Right renal cortex interstitium (tissue), 3 donors: ENCODE data around the gene CEP131. TPM values are rescaled to one million over a fixed set of nuclear protein-coding genes. Genes with fewer than 3 reads are reported as not detected.

Source experiments
- DNase-seq, 3 donors: peaks; one replicate each; pipeline ENCODE4 v3.0.0-alpha.2; 2013; ENCODE audit warnings: low read depth in 3 of 3, low spot score in 2 of 3
- polyA plus RNA-seq, 3 donors: library from polyadenylated mRNA; unstranded; fragments of 120-200 nt; gene quantifications; one replicate each; pipeline ENCODE4 v1.2.1, GENCODE V29; 2013; ENCODE audit not compliant: insufficient read length in 3 of 3

Gene CEP131
- polyA plus RNA-seq, 3 donors, result 12.2 to 14.2 (median 12.2) TPM

DNA sequence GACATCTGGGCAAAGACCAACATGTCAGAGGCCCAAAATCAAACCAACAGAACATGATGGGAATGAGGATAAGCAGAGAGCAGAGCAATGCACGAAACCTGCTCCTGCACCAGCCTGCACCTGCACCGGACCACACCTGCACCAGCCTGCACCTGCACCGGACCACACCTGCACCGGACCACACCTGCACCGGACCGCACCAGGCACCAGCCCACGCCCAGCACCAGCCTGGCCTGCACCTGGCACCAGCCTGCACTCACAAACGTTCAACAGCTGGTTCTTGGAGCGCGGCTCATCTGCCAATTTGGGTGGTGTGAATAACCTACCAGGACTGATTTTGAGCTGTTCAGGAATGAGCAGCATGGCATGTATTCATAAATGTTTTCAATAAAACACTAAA, 18.2 kb downstream of the CEP131 start:
- DNase-seq, result no peak

DNA sequence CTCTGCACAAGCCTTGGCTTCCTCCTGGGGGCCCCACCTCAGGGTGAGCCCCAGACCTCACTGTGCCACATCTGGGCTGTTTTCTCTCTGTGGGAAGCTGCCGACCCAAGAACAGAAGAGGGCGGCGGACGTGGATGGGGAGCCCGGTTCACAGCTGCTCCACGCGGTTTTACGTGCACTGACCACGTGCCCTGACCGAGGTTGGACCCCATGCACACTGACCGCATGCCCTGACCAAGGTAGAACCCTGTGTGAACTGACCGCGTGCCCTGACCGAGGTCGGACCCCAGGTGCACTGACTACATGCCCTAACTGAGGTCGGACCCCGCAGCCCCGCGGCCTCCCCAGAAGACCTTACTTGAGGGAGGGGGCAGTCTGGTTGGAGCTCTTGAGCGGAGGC, 19.6 kb downstream of the CEP131 start:
- no peak for DNase-seq

DNA sequence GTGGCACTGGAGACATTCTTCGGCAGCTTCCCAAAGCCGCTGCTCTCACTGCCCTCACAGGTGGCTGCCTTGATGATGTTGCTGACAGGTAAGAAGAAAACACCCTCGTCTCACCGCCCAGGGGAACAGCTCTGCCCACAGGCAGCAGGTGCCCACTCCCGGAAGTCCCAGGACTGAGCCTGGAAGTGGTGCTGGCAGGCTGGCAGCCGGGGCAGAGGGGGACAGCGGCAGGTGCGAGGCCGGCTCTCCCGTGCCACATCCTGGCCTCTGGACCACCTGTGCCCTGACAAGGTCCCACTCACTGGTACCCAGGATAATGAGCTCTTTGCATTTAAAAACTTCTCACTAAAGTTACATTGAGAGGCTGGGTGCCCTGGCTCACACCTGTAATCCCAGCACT, 20.4 kb downstream of the CEP131 start:
- DNase-seq, result no peak

DNA sequence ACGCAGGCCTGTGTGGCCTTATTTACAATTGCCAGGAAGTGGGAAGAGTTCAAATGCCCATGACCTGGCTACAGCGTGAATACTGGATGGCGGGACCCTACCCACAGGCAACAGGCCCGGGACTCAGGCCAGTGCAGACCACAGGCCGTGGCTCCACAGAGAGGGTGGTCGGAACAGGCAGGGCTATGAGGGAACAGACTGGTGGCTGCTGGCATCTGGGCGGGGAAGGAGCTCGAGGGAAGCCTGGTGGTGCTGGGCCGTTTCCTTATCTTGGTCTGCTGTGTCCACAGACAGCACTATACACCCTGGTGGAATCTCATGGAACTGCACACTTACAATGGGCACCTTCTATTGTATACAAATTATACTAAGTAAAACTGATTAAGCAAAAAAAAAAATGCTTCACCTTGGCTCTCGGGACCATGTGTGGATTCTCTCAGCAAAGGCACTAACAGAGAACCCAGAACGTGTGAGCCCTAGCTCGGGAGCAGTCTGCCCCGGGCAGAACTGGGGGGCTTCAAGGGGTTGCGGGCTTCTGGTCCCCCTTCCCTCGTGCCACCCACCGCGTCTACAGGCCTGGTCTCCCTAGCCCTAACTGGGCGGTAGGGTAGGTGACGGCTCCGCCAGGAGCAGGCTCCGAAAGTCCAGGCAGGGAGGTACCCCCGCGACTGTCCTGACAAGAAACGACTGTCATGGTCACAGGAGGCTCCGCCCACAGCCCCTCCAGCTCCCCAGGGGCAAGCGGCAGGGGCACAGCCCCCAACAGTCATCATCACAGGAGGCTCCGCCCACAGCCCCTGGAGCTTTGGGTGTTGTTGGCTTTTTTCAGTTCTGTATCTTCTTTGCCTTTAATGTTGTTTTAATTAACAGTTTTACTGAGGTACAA, 21.8 kb downstream of the CEP131 start:
- DNase-seq, result no peak

DNA sequence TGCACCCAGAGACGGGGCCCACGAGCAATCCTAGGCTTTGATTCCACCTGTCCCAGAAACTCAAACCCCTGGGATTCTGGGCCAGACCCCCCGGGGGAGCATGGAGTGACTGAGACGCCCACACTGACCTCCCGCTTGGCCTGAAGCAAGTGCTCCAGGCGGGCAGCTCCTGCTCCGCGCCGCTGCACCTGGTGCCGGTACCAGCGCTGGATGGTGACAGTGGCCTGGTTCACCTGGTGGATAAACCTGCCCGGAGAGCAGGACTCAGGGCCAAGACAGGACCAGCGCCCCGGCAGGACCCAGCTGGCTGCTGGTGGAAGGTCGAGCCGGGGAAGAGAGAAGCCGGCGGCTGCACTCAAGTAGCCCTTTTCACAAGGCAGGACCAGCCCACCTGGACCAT, 22.6 kb downstream of the CEP131 start:
- no peak for DNase-seq

DNA sequence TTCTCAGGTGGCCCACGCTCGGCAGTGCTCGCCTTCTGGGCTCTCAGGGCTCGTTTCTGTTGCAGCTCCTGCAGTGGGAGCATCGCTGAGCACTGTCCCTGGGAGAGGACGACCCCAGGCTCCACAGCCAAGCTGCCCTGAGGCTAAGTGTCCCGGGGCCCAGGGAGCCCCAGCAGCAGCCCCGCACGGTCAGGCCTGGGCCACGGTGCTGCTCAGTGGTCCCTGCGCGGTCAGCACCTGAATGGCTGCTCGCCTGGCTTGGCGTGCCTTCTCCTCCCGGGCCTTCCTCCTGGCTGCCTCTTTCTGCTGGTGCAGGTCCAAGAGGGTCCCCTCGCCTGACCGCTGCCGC, 23.3 kb downstream of the CEP131 start:
- no peak for DNase-seq

DNA sequence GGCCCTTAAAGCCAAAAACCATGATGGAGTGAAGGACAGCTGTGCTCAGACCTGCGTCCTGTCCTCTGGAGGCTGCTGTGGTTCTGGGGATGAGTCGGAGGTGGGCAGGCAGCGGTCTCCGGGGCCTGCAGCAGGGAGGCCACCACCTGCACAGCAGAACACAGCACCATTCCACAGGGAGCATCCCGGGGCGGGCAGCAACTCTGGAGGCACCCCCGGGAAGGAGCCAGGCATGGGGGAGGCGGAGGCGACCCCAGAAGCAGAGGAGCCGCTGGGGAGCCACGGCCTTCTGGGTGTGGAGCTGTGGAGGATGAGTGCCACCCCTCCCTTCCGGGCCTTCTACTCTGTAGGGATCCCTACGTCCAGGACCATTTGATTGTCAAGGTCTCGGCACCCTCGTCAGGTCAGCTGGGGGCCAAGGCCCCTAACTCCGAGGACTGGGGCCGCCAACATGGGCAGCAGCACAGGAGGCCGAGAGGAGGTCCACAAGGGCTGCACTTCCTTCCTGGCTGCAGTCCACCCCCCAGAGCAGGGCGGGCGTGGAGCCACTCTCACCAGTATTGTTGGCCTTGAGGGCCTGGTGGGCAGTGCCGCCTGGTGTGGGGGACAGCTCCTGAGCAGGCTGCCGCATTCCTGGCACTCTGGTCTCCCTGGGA, 23.8 kb downstream of the CEP131 start:
- DNase-seq, result no peak

DNA sequence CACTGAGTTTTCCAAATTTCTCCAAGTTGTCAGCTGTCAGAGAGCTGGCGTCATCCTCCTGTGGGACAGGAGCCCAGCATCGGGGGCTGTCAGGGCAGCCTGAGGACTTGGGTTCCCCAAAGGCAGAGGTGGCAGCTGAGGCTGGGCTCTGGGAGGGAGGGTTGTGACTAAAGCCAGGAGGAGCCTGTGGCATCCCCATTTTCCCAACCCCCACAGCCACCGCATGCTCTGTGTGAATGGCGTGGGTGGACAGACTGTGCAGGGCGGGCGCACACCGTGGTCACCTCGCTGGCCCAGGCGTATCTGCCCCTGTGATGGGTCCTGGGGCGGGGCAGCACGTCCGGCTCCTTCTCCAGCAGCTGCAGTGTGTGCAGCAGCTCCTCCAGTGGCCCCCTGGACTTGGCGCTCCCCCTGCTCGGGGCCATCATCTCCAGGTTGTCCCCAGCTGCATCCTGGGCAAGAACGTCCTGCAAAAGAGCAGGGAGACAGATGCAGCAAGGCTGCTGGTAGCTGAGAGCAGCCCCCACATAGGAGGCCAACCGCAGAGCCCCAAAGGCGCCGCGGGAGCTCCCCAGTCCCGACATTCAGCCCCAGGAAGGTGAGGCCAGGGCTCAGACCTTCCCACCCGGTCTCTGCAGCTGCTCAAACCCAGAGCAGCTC, 24.8 kb downstream of the CEP131 start:
- no peak for DNase-seq

DNA sequence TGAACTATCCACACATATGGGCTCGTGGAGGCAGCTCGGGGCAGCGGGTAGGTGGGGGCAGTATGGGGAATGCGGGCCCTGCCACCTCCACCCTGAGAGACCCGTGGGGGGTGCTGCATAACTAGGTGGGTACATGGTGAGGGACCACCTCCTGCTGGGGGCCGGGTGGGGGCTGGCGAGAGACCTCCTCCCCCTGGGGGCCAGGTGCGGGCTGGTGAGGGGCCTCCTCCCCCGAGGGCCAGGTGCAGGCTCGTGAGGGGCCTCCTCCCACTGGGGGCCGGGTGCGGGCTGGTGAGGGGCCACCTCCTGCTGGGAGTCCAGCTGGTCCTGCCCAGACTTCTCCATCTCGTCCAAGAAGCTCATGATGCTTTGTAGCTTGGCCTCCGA, 25.4 kb downstream of the CEP131 start:
- no peak for DNase-seq

DNA sequence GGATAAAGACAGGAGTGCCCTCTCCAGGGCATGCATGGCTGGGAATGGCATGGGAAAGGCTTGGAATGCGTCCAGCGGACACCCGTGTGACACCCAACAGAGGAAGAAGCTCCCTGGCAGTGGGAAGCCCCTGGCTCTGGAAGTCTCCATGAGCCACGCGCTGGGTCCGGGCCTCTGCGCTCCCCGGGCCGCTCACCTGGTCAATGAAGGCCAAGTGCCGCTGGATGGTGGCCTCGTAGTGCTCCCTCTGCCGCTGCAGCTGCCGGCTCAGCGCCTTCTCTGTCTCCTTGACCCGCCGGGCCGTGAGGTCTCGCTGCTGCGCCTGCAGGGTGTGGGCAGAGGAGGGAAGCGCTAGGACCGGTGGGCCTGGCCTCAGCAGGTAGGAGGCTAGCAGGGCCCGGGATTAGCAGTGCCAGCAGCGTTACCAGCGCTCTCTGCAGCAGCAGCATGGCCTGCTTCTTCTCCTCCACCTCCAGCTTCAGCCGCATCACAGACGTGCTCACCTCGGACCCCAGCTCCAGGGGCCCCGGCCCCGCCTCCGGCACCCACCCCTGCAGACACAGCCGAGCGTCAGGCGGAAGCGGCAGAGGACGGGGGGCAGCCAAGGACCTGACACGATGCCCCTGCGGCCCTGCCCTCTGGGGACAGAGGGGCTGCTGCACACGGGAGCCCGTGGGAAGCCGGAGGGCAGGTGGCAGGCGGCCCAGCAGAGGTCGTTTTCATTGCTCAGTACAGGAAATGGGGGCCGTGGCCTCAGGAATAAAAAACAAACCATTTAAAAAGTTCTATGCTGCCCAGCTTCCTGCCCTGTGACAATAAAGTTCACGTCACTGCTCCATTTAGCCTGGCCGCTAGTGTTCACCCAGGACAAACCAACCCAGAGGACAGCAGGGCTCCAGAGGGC, 26.0 kb downstream of the CEP131 start:
- no peak for DNase-seq

DNA sequence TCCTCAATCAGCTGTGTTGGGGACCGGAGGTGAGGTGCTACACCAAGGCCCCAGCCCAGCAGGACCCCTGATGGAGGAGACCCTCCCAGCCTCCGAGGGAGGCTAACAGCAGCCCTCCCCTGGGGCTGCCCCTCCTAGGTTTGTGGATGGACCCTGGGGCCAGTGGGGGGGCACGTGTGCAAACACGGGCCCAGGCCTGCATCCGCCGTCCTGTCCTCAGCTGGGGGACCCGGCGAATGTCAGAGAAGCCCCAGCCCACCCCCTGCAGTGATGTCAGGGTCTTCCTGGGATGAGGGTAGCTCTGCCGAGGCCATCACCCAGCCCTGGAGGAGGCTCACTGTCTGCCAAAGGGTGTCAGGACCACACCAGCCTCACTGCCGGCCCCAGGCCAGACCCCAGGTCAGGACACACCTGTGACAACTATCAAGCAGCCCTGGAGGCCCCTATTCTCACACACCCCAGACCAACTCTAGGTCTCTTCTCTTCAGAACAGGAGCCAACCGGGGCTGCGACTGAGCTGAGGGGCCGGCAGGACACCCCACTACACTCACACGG, 26.7 kb downstream of the CEP131 start:
- no peak for DNase-seq

DNA sequence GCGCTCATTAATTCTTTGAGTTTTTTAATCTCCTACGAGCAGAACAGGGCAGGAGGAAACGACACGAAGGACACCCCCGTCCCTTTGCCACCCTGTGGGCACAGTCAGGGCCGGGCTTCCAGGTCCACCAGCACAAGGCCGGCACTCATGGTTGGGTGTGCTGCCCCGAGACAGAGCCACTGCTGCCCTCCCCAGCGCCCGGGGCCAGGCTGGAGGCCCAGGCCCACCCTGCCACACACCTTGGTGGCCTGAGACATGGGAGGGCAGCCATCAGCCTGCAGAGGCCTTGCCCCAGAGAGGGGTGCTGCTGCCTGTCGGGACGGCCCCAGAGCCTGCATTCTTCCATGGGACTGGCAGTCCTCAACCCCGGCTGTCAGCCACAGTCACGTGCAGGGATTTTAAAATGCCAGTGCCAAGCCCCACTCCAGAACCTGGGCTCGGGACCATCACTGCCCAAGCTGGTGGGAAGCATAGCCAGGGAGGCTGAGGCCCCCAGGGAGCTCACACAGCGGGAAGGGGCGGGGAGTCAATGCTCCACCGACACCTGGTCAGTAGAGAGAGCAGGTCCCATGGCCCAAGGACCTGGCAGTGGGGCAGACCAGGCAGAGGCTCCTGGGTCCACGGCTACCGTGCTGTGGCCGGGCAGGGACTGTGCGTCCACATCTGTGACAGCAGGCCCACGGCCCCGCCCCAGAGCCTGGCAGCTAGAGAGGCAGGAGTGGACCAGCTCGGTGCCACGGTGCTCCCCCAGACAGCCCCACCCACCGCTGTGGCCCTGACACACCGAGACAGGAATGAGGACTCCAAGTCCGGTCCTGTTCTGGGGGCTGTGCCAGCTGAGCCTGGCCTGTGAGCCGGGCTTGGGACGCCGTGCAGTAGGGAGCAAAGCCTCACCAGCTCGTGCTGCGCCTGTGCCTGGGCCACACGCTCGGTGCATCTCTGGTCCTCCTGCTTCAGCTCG, 27.5 kb downstream of the CEP131 start:
- no peak for DNase-seq

DNA sequence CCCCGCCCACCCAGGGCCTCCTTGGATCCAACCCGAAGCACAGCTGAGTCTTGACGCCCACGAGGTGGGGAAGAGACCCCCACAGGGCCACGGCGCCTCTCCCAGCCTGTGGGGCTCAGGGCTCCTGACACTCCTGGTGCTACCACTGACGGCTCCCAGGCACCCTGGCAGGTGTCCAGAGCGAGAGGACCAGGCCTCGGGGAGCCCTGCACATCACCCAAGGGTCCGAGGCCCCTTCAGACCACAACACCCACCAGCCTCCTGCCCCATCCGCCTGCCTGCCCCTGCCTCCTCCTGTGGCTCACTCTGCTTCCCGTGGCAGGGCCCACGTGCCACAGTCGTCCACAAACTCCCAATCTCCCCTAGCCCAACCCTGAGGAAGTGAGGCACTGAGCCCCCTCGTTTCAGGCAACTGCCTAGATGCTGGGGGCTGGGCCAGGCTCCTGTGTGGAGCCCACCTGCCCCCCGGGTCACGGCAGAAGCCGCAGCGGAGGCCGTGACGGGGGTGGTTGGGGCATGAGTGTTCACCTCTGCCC, 28.5 kb downstream of the CEP131 start:
- DNase-seq, result no peak

DNA sequence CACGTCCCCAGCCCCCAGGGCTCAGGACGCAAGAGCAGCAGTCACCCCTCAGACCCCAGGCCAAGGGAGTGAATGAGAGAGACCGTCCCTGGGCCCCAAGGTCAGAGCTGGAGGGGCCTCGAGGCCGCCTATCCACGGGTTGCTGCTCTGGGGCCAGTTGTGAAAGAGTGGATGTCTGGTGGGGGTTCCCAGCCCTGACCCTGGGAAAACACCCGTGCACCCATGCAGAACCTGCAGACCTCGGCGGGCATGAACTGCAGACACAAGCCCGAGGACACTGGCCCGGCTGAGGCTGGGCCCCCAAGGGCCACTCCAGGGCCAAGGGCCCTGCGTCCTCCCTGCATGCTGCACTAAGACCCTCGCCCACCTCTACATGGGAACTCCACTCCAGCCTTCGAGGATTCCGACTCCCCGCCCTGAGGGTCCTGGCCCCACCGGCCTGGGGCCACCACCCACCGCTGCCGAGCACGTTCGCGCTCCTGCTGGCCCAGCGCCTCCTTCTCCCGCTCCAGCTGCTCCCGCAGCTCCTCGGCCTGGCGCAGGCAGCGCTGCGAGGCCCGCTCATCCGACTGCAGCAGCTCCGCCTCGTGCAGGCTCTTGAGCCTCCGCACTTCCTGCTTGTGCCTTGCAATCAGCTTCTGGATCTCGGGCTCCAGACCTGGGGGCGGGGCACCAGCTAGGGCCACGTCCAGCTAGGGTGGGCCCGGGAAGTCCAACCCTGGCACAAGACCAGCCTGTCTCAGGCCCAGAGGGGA, 29.1 kb downstream of the CEP131 start:
- no peak for DNase-seq

DNA sequence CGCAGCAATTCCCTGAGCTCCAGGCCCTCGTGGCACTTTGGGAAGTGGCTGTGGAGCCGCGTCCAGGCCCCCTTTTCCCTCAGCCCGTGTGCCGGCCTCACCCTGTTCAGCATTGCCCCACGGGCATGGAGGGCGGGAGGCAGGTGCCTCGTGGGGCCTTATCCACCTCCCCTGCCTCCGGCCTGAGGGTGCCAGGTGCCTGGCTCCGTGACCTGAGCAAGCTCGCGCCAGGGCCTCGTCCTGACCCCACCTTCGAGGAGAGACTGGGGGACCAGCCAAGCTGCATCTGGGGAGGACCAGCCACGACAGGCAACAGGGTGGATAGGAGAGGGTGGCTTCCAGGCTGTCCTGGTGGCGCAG, 29.7 kb downstream of the CEP131 start:
- no peak for DNase-seq

DNA sequence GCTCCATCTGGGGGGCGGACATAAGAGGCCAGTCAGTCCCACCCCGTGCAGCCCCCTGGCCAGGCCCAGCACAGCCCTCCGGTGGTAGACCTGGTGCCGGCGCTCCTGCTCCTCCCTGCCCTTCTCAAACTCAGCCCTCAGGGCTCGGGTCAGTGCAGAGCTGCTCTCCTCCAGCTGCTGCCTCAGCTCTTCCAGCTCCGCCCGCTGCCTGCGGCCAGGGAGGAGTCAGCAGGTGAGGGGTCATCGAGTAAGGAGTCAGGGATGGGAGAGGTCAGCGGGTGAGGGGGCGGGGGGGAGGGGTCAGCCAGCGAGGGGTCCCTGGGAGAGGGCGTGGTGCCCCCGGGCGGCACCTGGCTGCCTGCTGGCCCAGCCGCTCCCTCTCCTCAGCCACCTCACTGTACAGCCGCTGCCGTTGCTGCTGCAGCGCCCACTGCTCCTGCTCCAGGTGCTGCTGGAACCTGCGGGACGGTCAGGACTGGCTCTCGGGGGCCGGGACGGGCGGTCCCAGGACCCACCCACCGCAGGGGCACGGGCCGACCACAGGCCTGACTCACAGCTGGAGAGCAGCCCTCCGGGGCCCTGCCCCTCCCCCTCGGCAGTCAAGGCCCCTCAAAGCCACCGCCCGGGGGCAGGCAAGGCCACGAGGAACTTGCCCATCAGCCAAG, 30.2 kb downstream of the CEP131 start:
- DNase-seq, result no peak

DNA sequence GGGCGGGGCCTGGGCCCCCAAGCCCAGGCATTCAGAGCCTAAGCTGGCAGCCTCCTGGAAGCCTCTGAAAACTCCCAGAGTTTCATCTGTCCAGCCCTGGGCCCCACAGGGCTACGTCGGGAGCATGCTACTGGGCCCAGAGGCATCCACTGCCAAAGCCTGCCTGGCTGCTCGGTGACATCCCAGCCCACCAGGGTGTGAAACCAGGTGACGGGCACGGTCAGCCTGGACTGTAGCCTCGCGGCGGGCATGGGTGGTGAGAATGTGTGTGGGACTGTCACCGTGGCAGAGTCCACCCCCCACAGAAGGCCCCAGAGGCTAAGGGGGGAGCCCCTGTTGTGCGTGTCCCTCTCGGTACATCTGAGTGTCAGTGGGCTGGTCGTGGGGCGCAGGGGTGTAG, 31.1 kb downstream of the CEP131 start:
- no peak for DNase-seq

DNA sequence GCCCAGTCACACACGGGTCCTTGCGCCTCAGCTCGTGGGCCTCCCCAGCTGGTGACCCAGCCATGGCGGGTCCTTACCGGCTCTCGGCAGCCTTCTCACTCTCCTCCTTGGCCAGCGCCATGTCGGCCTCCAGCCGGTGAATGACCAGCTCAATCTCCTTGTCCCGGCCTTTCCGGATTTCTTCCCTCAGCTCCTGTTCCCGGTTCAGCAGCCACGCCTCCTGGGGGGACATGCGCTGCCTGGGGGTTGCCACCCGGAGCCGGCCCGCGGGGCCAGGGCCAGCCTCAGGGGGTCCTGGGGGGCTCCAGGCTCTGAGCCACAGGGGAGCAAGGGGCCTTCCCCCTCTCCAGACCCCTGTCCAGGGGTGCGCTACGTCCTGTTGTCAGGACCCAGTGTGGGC, 31.6 kb downstream of the CEP131 start:
- no peak for DNase-seq
